Smooth muscle cell (in vitro differentiated cells): ENCODE measurements around the gene MCF2L2. TPM values are rescaled to one million over a fixed set of nuclear protein-coding genes. Genes with fewer than 3 reads are reported as not detected.

Experiments used
- DNase-seq: peaks from one replicate; lab custom pipeline; 2025; ENCODE audit not compliant: unreplicated experiment; lab: John Stamatoyannopoulos, UW
- H2AFZ ChIP-seq: fragments of 200-600 bp; sonication (generic); 2 replicates; pipeline ENCODE4 v1.6.0; 2016; ENCODE audit warnings: antibody characterized with exemption, low read depth, mild to moderate bottlenecking
- H3F3A ChIP-seq: fragments of 200-600 bp; sonication (generic); 2 replicates; pipeline ENCODE4 v1.6.0; 2017; ENCODE audit warnings: antibody characterized with exemption, low read depth
- H3K27ac ChIP-seq: fragments of 200-600 bp; sonication (generic); 2 replicates; pipeline ENCODE4 v1.5.1; 2016; ENCODE audit warnings: low read depth, mild to moderate bottlenecking
- H3K27me3 ChIP-seq: fragments of 200-600 bp; sonication (generic); 2 replicates; pipeline ENCODE4 v1.6.1; 2016; ENCODE audit warnings: low read depth, mild to moderate bottlenecking
- H3K36me3 ChIP-seq: fragments of 200-600 bp; sonication (generic); 2 replicates; pipeline ENCODE4 v1.5.1; 2016; ENCODE audit warnings: low read depth
- H3K4me1 ChIP-seq: fragments of 200-600 bp; sonication (generic); 2 replicates; pipeline ENCODE4 v1.5.1; 2016; ENCODE audit warnings: low read depth
- H3K4me2 ChIP-seq: fragments of 200-600 bp; sonication (generic); 2 replicates; pipeline ENCODE4 v1.6.0; 2016; ENCODE audit warnings: mild to moderate bottlenecking
- H3K4me3 ChIP-seq: fragments of 200-600 bp; sonication (generic); 2 replicates; pipeline ENCODE4 v1.5.1; 2016; ENCODE audit warnings: mild to moderate bottlenecking
- H3K79me2 ChIP-seq: fragments of 200-600 bp; sonication (generic); 2 replicates; pipeline ENCODE4 v1.6.0; 2016; ENCODE audit warnings: low read depth, mild to moderate bottlenecking
- H3K9ac ChIP-seq: fragments of 200-600 bp; sonication (generic); 2 replicates; pipeline ENCODE4 v1.6.0; 2016; ENCODE audit warnings: low read depth
- H3K9me3 ChIP-seq: fragments of 200-600 bp; sonication (generic); replicated peaks from 2 replicates; pipeline ENCODE4 v1.5.1; 2016; ENCODE audit warnings: low read depth
- H4K20me1 ChIP-seq: fragments of 200-600 bp; sonication (generic); 2 replicates; pipeline ENCODE4 v1.6.0; 2016; ENCODE audit warnings: low read depth
- WGBS: methylation state at CpG from one replicate; pipeline ENCODE4 v1.1.7; 2016; ENCODE audit warnings: low lambda C conversion rate; 5-methylcytosine and 5-hydroxymethylcytosine counted together
- polyA plus RNA-seq: library from polyadenylated mRNA; unstranded; fragments of >200 nt; fragmentation: Nextera tagmentation; extraction: Ambion mirVana; gene quantifications from 2 replicates; pipeline ENCODE4 v1.2.1, GENCODE V29; 2016
- total RNA-seq: library from RNA; depleted of rRNA; stranded (reverse); fragments of >200 nt; gene quantifications from 2 replicates; pipeline ENCODE4 v1.2.3, GENCODE V29; 2014
- TF ChIP-seq, protein P1 (sequence below): fragments of 200-600 bp; sonication (generic); IDR thresholded peaks from 2 replicates; pipeline ENCODE4 v1.5.1; 2017; ENCODE audit warnings: borderline replicate concordance, mild to moderate bottlenecking, antibody characterized with exemption; ENCODE audit not compliant: insufficient read depth, poor library complexity, severe bottlenecking

The MCF2L2 gene
- total and polyA plus RNA-seq, 2 experiments from 2014 or later = 0.09 TPM; not detected in 1

- no peaks in the 10 kb centered on the region for H3K9me3 ChIP-seq
- no peak overlapping the region for H2AFZ ChIP-seq
- H3K4me1 ChIP-seq = peaks cover 11% of the 10 kb centered on the region
- H3K4me3 ChIP-seq = no peak overlapping the region
- H3K4me2 ChIP-seq = no peak overlapping the region
- H3K36me3 ChIP-seq = no peaks in the 10 kb centered on the region
- H4K20me1 ChIP-seq = no peaks in the 10 kb centered on the region
- no peaks in the 10 kb centered on the region for H3K27me3 ChIP-seq
- WGBS = 47% methylated on average over 13 of the region's 13 CpGs
- no peak overlapping the region for H3K27ac ChIP-seq
- no peak overlapping the region for H3K9ac ChIP-seq
- TF ChIP-seq, protein P1, sequence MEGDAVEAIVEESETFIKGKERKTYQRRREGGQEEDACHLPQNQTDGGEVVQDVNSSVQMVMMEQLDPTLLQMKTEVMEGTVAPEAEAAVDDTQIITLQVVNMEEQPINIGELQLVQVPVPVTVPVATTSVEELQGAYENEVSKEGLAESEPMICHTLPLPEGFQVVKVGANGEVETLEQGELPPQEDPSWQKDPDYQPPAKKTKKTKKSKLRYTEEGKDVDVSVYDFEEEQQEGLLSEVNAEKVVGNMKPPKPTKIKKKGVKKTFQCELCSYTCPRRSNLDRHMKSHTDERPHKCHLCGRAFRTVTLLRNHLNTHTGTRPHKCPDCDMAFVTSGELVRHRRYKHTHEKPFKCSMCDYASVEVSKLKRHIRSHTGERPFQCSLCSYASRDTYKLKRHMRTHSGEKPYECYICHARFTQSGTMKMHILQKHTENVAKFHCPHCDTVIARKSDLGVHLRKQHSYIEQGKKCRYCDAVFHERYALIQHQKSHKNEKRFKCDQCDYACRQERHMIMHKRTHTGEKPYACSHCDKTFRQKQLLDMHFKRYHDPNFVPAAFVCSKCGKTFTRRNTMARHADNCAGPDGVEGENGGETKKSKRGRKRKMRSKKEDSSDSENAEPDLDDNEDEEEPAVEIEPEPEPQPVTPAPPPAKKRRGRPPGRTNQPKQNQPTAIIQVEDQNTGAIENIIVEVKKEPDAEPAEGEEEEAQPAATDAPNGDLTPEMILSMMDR = no peak
- H3K79me2 ChIP-seq = no peaks in the 10 kb centered on the region
- no peaks in the 10 kb centered on the region for H3F3A ChIP-seq
- no peak for DNase-seq
These were observed 28.1 kb downstream of the MCF2L2 start for GRCh38 chr3:183400352-183400751.

GRCh38 chr3:183396662-183397391 is 31.6 kb downstream of the MCF2L2 start:
- Histone ChIP-seq H3K27me3 (no peaks in the 10 kb centered on the region), H3K9ac (no peak overlapping the region), H2AFZ (no peak overlapping the region), H3K9me3 (no peaks in the 10 kb centered on the region), H3K4me1 (peaks cover 20% of the 10 kb centered on the region), H3K36me3 (no peaks in the 10 kb centered on the region), H3K4me3 (no peak overlapping the region), H3K27ac (no peak overlapping the region), H3K79me2 (no peaks in the 10 kb centered on the region), H3F3A (no peaks in the 10 kb centered on the region), H3K4me2 (no peak overlapping the region), H4K20me1 (no peaks in the 10 kb centered on the region)
- TF ChIP-seq, protein P1 = no peak
- 94% methylated on average over 5 of the region's 5 CpGs for WGBS
- no peak for DNase-seq

DNA sequence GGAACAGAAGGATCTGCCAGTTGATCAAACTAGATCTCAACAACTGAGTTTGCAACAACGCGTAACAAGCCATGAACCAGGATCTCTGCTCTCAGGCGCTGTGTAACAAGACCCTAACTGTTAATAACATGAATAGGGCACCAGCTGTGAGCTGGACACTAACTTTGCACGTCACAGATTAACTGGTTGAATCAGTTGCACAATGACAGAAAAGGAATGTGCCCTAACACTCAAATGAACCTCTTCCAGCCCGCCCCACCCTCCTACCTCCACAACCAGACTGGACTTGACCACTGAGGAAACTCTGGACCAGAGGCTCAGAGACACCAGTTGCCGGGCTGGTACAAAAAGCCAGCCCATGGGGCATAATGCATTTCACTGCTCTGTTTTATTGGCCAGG is 34.3 kb downstream of the MCF2L2 start:
- Histone ChIP-seq H3F3A (no peaks in the 10 kb centered on the region), H3K4me1 (peaks cover 9% of the 10 kb centered on the region), H3K27ac (no peak overlapping the region), H3K9me3 (no peaks in the 10 kb centered on the region), H3K27me3 (no peaks in the 10 kb centered on the region), H3K36me3 (no peaks in the 10 kb centered on the region), H2AFZ (no peak overlapping the region), H3K4me2 (no peak overlapping the region), H4K20me1 (no peaks in the 10 kb centered on the region), H3K79me2 (no peaks in the 10 kb centered on the region), H3K4me3 (no peak overlapping the region), H3K9ac (no peak overlapping the region)
- whole genome bisulfite sequencing = 75% methylated on average over 6 of the region's 6 CpGs
- TF ChIP-seq, protein P1 = no peak
- DNase-seq = no peak

DNA sequence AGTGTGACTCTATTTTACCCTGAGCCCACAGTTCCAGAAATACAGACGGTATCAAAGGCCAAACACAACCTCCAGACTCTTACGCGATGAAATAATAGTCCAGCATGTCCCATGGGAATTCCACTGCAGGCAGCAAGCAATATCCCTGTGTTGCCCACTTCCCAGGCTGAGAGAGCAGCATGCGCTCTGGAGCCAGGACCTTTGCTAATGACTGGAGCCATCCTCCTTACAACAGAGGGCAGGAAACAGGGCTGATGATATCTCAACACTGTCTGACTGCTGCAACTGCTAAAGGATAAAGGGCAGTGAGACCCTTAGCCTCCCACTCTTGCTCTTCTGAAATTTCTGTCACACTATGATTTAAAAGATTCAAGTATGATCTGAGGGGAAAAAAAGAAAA is 34.8 kb downstream of the MCF2L2 start:
- DNase-seq = no peak
- Histone ChIP-seq H4K20me1 (no peaks in the 10 kb centered on the region), H3K4me1 (peaks cover 9% of the 10 kb centered on the region), H3K4me2 (no peak overlapping the region), H3K27me3 (no peaks in the 10 kb centered on the region), H3K36me3 (no peaks in the 10 kb centered on the region), H2AFZ (no peak overlapping the region), H3K9ac (no peak overlapping the region), H3F3A (no peaks in the 10 kb centered on the region), H3K27ac (no peak overlapping the region), H3K9me3 (no peaks in the 10 kb centered on the region), H3K79me2 (no peaks in the 10 kb centered on the region), H3K4me3 (no peak overlapping the region)
- TF ChIP-seq, protein P1 = no peak
- 56% methylated on average over 4 of the region's 4 CpGs for WGBS
